ENCODE data around the gene SLC8B1. TPM values are rescaled to one million over a fixed set of nuclear protein-coding genes. Genes with fewer than 3 reads are reported as not detected.

SLC8B1 gene
- total RNA-seq, 1 experiment from 2014 or later = 8.6 TPM

Other genes starting within 250 kb of the SLC8B1 start
- gene RASAL1, start 199.3 kb downstream of the SLC8B1 start, total RNA-seq (2014; rRNA removed) = not detected in 2 replicates
- not detected in 2 replicates for gene CFAP73, start 185.4 kb downstream of the SLC8B1 start, total RNA-seq (2014; rRNA removed)
- gene DDX54, start 149.6 kb downstream of the SLC8B1 start, total RNA-seq (2014; rRNA removed) = 58.7 and 74.3 TPM in 2 replicates
- gene RITA1, start 149.4 kb downstream of the SLC8B1 start, total RNA-seq (2014; rRNA removed) = 34.2 and 38.0 TPM in 2 replicates
- gene TPCN1, start 113.6 kb downstream of the SLC8B1 start, total RNA-seq (2014; rRNA removed) = 17.8 and 21.4 TPM in 2 replicates
- 21.7 and 32.0 TPM in 2 replicates for gene PLBD2, start 23.5 kb upstream of the SLC8B1 start, total RNA-seq (2014; rRNA removed)
- not detected in 2 replicates for gene SDS, start 68.8 kb upstream of the SLC8B1 start, total RNA-seq (2014; rRNA removed)
- 6.5 and 8.3 TPM in 2 replicates for gene SDSL, start 87.3 kb upstream of the SLC8B1 start, total RNA-seq (2014; rRNA removed)
- gene LHX5, start 136.8 kb upstream of the SLC8B1 start, total RNA-seq (2014; rRNA removed) = not detected in 2 replicates